ENCODE data around the gene ASB7.
A peak's percentile ranks its signal among the peaks of the same experiment; 100 is the strongest.
"Not testable (repeated sequence)": the region's sequence is repeated elsewhere in the genome, so short reads cannot be mapped to it uniquely, and the experiment has no call there.

The ASB7 gene

GRCh38 chr15:100651253-100651652 lies 48.9 kb downstream of the ASB7 start:
- DNase-seq (ENCODE audit: low read depth) = peak; percentile 65

GRCh38 chr15:100652116-100652515 lies 49.7 kb downstream of the ASB7 start:
- no peak for DNase-seq (ENCODE audit: low read depth)

GRCh38 chr15:100653608-100654007 lies 51.2 kb downstream of the ASB7 start:
- DNase-seq (ENCODE audit: low read depth) = no peak

GRCh38 chr15:100658895-100659294 lies 56.5 kb downstream of the ASB7 start:
- no peak for DNase-seq (ENCODE audit: low read depth)

- no peak for DNase-seq (ENCODE audit: low read depth)
Measured at GRCh38 chr15:100661156-100661555, 58.8 kb downstream of the ASB7 start.

- DNase-seq (ENCODE audit: low read depth) = peak; percentile 53
Measured at GRCh38 chr15:100663086-100663914, 60.9 kb downstream of the ASB7 start.

- peak; percentile 35 for DNase-seq (ENCODE audit: low read depth)
Measured at GRCh38 chr15:100663915-100664281, 61.5 kb downstream of the ASB7 start.

GRCh38 chr15:100665570-100665969 lies 63.2 kb downstream of the ASB7 start:
- DNase-seq (ENCODE audit: low read depth) = peak; percentile 57

GRCh38 chr15:100667405-100668347 lies 65.3 kb downstream of the ASB7 start:
- DNase-seq (ENCODE audit: low read depth) = peak; percentile 22

GRCh38 chr15:100668348-100668745 lies 66.0 kb downstream of the ASB7 start:
- no peak for DNase-seq (ENCODE audit: low read depth)

- DNase-seq (ENCODE audit: low read depth) = no peak
Measured at GRCh38 chr15:100669260-100669659, 66.9 kb downstream of the ASB7 start.

GRCh38 chr15:100670505-100671021 lies 68.2 kb downstream of the ASB7 start:
- DNase-seq (ENCODE audit: low read depth) = no peak

- no peak for DNase-seq (ENCODE audit: low read depth)
Measured at GRCh38 chr15:100671124-100671680, 68.8 kb downstream of the ASB7 start.

GRCh38 chr15:100671858-100672543 lies 69.6 kb downstream of the ASB7 start:
- DNase-seq (ENCODE audit: low read depth) = peak; percentile 76

GRCh38 chr15:100672959-100673358 lies 70.6 kb downstream of the ASB7 start:
- no peak for DNase-seq (ENCODE audit: low read depth)

GRCh38 chr15:100679151-100679550 lies 76.8 kb downstream of the ASB7 start:
- DNase-seq (ENCODE audit: low read depth) = not testable (repeated sequence)

GRCh38 chr15:100680726-100681125 lies 78.3 kb downstream of the ASB7 start:
- no peak for DNase-seq (ENCODE audit: low read depth)

- no peak for DNase-seq (ENCODE audit: low read depth)
Measured at GRCh38 chr15:100681335-100681746, 79.0 kb downstream of the ASB7 start.

GRCh38 chr15:100682468-100682867 lies 80.1 kb downstream of the ASB7 start:
- DNase-seq (ENCODE audit: low read depth) = no peak

GRCh38 chr15:100683434-100683833 lies 81.0 kb downstream of the ASB7 start:
- DNase-seq (ENCODE audit: low read depth) = no peak

GRCh38 chr15:100684591-100684990 lies 82.2 kb downstream of the ASB7 start:
- no peak for DNase-seq (ENCODE audit: low read depth)

All from ELR (cell line).